Breast epithelium (tissue), 3 donors: ENCODE data around the gene GAL3ST3.

Experiments used
- POLR2A ChIP-seq: fragments of 450-650 bp; IDR thresholded peaks from one replicate; pipeline ENCODE4 v1.6.1; 2016; ENCODE audit warnings: antibody characterized with exemption, mild to moderate bottlenecking, moderate library complexity
- POLR2AphosphoS5 ChIP-seq, 3 donors: sonication (generic); formaldehyde crosslinking; IDR thresholded peaks; one replicate each; pipeline ENCODE4 v1.6.1; 2017; ENCODE audit warnings: antibody characterized with exemption in 3 of 3
- TF ChIP-seq, protein P1 (sequence below), 3 donors: fragments of 450-650 bp; IDR thresholded peaks; one replicate each; pipeline ENCODE4 v1.5.1; 2016 to 2017; ENCODE audit warnings: antibody characterized with exemption in 3 of 3, mild to moderate bottlenecking in 3 of 3, moderate library complexity in 3 of 3

DNA sequence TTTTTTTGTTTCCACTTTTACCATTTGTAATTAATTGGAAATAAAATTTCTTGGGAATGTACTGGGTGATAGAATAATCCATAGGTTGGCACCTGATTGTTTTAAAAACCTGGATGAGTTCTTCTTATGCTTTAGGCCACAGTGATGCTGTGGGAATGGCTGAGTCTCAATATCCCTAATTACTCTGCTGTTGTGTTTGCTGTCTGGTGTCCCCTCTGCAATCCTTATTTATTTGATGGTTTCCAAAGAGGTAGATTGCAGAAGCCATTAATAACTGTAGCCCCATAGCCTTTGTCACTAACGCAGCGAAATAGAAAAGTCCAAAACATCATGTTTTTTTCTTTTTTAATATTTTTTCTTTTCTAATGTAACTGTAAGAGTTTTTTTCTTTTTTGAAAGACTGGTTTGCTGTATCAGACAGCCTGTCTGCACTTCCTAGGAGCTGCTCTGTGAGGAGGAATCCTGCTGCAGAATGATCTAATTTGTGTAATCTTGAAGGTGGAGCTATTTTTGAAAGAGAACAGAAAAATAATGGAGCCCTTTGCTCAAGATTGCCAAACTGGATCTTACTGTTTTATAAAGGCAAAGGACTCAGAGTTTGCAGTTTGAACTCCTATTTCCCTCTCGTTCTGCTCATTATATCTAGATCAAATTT, 36.0 kb upstream of the GAL3ST3 start:
- TF ChIP-seq, protein P1, sequence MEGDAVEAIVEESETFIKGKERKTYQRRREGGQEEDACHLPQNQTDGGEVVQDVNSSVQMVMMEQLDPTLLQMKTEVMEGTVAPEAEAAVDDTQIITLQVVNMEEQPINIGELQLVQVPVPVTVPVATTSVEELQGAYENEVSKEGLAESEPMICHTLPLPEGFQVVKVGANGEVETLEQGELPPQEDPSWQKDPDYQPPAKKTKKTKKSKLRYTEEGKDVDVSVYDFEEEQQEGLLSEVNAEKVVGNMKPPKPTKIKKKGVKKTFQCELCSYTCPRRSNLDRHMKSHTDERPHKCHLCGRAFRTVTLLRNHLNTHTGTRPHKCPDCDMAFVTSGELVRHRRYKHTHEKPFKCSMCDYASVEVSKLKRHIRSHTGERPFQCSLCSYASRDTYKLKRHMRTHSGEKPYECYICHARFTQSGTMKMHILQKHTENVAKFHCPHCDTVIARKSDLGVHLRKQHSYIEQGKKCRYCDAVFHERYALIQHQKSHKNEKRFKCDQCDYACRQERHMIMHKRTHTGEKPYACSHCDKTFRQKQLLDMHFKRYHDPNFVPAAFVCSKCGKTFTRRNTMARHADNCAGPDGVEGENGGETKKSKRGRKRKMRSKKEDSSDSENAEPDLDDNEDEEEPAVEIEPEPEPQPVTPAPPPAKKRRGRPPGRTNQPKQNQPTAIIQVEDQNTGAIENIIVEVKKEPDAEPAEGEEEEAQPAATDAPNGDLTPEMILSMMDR (IDR thresholded peaks at IDR 0.05): no peak
- TF ChIP-seq POLR2AphosphoS5 (IDR thresholded peaks at IDR 0.05) (no peak), POLR2A (no peak)
